Right ventricle myocardium superior (tissue), 1 donor: ENCODE results near the gene BCL2L1. TPM values are rescaled to one million over a fixed set of nuclear protein-coding genes. Genes with fewer than 3 reads are reported as not detected.
A peak's percentile ranks its signal among the peaks of the same experiment; 100 is the strongest.
"Not testable (repeated sequence)": the region's sequence is repeated elsewhere in the genome, so short reads cannot be mapped to it uniquely, and the experiment has no call there.

Source experiments
- ATAC-seq: fragments of 200-7000 bp; cut with Tn5 transposase; one replicate; pipeline ENCODE4 v1.9.1; 2020; ENCODE audit warnings: mild to moderate bottlenecking; ENCODE audit not compliant: poor library complexity
- DNase-seq: peaks from one replicate; pipeline ENCODE4 v3.0.0-alpha.2; 2020
- intact Hi-C: fragments of 100-400 bp; cut with DNase I; formaldehyde crosslinking; loops from one replicate; pipeline ENCODE4 v1.11.2; 2022
- total RNA-seq: library from RNA; stranded (reverse); fragmentation: NEBNext Ultra II Directional; extraction: Animal tissue kit (Norgen Biotek cat#: 25700); gene quantifications from one replicate; pipeline ENCODE4 v1.2.1, GENCODE V29; 2021
- donor health status: DM: no; HTN: yes; CAD: no; lungs with severe emphysema.

The BCL2L1 gene
- total RNA-seq, 1 donor from 2014 or later: 48.7 TPM

DNA sequence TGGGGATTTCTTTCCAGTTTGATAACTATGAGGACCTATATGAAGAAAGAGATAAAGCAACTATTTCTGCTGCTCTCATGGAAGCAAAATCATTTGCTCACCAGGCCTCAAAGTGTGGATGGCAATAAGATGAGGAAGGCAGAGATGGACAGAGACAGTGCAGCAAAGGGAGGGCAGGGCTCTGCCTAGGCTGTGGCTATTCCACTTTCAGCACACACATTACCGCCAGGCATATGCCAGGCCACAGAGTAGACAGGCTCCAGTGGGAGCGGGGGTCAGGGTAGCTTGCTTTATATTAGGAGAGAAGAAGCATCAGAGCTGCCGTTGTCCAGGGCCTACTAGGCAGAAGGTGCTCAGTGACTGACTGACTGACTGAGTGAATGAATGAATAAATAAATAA, 40.9 kb downstream of the BCL2L1 start:
- intact Hi-C loops: no loop called here
- no peak for ATAC-seq
- DNase-seq: no peak

DNA sequence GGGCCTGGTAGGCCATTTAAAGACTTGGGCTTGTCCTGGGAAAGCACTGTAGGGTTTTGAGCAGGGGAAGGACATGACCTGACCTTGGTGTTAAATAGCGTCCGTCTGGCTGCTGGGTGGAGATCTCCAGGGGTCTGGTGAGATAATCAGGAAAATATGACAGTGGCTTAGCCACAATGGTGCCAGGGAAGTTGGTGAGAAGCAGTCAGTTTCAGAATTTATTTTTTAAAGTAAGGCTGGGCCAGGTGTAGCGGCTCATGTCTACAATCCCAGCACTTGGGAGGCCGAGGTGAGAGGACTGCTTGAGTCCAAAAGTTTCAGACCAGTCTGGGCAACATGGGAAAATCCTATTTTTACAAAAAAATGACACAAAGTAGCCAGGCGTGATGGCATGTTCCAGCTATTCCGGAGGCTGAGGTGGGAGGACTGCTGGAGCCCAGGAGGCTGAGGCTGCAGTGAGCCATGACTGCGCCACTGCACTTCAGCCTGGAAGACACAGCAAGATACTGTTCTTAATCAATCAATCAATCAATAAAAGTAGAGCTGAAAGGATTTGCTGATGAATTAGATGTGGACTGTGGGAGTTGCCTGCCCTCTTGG, 41.4 kb downstream of the BCL2L1 start:
- no peak for DNase-seq
- ATAC-seq: no peak
- intact Hi-C loops: no loop called here

DNA sequence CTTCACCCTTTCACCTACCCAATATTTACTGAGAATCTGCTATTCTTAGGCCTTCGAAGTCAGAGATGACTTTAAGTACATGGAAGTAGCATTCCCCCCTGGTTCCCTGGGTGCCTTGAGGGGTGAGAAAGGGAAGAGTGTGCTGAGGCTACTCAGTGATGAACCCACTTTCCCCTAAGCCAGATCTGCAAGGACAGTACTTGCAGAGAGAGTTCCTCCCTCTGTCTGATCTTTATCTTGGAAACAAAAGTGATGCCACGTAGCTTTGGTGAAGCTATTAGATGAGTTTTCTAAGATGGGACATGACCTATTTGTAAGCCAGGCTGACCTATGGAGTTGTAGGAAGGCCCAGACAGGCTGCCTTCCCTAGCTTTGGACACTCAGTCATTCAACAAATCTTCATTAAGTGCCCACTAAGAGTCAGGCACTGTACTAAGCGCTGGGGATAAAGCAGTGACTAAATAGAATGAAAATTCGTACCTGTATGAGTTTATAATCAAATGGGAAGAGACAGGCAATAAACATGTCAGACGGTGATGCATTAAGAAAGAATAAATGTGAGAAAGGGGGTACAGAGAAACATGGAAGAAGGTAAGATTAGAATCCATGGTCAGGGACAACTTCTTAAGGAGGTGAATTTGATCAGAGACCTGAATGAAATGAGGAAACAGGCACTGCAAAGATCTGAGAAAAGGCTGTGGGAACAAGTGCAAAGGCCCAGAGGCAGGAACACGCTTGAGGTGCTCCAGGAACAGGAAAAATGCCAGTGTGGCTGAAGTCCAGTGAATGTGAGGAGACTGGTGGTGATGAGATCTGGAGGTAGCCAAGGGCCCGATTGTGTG, 42.2 kb downstream of the BCL2L1 start:
- intact Hi-C loops: no loop called here
- DNase-seq (no peak), ATAC-seq (no peak)

DNA sequence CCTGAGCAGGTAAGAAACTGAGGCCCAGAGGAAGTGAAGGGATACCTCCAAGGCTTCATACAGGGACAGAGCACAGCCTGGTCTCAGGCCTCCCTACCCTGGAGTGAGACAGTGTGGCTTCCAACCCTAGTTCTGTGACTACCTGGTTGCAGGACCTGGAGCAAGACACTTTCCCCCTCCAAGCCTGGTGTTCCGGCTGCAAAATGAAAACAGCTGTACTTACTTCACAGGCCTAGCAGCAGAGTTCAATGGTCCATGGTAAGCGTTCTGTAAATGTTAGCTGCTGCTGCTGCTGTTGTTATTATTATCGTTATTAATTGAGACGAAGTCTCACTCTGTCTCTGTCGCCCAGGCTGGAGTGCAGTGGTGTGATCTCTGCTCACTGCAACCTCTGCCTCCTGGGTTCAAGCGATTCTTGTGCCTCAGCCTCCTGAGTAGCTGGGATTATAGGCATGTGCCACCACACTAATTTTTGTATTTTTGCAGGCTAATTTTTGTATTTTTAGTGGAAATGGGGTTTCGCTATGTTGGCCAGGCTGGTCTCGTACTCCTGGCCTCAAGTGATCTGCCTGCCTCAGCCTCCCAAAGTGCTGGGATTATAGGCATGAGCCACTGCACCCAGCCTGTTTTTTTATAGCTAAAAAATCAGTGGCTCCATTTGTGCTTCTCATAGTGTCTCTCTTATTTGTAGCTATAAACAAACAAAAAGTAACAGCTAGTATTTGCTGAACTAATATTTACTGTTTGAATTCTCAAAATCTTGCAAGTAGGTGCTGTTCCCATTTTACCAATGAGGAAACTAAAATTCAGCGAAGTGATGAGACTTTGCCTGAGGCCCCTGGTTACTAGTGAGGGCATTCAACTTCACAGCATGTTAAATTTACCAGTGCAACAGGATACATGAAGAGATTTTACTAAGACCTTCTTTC, 43.0 kb downstream of the BCL2L1 start:
- no peak for DNase-seq
- ATAC-seq: no peak
- intact Hi-C loops: no loop called here

DNA sequence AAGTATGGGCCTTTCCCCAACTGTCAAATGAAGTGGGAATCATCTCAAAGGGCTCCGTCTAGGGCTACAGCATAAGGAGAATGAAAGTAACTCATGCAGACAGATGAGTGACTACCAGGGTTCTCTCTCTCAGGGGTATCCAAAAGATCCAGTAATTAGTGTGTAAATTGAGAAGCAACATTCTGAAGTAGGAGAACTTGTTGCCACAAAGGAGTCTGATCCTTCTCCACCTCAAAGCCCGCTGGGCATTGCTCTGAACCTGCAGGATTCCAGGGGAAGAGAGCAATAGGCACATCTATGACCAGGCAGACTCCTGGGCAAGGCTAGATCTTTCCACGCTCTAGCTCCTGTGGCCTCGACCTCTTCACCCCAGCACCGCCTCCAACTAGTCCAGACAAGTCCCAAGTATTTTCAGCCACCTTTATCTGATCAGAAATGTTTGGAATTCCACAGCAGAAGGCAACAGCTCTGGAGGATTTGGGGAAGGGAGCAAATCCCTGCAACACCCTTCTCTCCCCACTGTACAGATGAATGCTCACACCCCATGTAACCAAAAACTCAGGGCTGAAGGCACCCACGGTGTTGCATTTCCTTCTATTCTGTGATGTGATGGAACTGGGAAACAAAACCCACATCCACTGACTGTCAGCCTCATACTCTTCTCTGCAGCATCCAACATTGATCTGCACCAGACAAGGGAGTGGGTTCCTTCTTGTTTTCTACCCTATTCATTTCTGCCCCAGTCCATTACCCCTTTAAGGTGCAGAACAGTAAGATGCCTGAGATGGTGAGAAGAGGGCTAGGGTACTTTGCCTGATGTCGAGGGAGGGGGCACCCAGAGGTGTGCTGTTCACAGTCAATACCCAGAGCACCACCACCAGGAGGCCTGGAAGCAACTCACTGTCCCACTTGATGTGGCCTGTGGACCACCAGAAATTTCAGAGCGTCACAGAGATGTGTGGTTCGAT, 44.0 kb downstream of the BCL2L1 start:
- no peak for ATAC-seq

DNA sequence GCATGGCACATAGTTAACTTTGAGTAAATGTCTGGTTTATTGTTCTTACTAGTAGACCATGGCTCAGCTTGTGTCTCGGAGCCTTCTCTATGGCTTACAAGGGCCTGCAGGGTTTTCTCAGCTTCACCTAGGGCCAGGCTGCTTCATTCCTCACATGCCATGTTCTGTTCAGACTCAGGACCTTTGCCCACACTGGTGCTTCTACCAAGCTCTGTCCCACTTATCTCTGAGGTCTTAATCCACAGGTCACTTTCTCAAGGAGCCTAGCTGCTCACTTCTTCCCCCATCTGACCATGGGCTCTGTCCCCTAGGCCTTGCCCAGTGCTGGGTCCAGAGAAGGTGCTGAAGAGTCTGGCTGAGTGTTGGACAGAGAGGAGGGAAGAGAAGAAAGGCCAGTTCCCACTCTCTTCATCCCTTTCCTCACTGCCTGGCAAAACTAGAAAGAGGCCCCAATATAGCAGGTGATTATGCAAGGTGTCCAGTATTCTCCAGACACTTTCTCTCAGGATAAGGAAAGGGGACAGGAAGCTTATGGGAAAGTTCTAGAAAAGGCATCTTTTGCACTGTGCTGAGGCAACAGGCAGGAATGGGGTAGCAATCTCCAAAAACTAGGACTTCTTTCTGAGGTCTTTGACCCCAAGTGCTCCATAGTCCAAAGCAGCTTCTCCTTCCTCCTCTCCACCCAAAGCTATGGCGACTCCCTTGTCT, 45.0 kb downstream of the BCL2L1 start:
- no peak for DNase-seq
- ATAC-seq: no peak
- intact Hi-C loops: no loop called here

More for the DNA sequence above, 44.0 kb downstream of the BCL2L1 start:
- intact Hi-C loops: no loop called here
- no peak for DNase-seq

DNA sequence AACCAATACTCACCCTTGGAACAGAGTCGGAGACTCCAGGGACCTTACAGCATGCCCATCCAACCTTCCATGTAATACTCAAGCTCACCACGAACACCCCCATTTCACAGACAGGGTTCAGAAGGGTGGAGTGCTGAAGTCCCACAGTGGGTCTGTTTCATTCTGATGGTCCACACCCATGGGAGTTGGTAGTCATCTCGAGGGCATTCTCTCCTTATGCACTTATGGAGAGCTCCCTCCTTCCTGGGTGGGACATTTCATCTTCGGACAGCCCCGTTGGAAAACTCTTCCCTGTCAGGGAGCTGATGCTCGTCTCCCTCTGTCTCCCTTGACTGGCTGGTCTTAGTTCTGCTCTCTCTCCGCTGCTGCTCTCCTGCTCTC, 46.1 kb downstream of the BCL2L1 start:
- DNase-seq (no peak), ATAC-seq (no peak)
- intact Hi-C loops: no loop called here

DNA sequence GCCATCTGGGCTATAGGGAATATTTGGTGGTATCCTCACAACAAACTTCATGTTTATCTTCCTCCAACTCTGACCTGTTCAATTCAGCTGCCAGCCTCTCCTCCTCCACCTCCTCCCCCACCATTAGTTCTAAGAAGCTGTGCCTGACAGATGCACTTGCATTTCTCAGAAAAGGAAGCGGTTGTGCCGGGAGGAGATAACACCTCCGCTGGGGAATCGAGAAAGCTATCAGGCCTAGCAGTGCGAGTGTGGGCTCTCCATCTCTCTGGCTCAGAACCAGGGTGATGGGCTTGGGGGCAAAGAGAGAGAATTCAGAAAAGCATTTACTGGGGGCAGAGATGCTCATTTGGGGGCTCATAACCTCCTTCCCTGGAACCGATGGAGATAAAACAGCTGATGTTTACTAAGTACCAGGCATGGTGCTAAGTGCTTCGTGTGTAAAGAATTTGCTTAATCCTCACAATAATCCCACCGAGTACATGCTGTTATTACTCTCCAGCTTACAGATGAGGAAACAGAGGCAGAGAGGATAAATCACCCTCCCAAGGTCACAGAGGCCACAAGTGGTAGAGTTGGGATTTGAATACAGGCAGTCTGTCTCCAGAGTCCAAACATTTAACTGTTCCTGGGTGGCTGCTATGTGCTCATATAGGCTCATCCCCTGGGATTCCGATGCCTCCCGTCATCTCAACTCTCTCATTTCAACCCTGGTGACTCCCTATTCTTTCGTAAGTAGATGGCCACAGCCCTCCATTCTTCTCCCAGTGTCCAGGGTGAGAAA, 46.6 kb downstream of the BCL2L1 start:
- no peak for DNase-seq
- peak; percentile 32 for ATAC-seq
- intact Hi-C loops: no loop called here

DNA sequence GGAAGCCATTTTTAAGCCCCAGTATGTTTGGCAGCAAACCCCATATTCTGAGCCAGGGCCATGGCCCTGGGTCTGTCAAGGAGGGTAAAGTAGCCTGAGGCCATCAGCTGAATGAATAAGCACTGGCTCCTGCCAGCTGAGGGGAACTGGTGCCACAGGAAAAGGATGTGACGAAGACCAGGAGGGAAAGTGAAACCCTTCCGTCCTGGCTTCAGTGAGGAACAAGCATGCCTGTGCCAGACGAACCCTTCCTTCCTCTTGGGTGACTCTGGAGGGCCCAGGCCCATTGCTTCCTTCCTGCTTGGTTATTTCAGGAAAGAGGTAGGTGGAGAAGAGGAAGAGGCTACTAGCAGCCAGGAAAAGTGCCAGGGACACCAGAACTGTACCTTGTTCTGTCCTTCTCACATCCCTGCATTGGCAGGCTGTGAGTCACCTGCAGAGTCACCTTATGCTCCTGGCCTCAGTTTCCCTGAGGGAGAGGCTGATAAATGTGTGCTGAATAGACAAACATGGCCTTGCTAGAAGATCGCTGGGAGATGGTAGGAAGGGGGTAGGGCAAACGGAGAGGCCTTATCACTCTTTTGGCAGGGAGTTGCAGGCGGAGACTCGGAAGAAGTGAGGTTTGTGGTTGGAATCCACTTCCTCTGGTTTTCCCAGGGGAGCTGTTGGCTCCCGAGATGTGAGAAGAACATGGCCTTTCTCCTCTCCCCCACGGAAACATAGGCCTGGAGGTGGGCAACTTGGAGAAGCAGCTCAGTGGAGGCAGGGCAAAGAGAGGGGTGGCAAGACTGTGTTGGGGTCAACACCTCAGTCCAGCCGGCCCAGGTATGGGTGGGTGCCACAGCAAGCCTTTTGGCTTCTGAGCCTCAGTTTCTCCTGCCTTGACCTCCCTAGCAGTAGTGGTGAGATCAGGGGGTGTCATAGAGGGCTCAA, 47.5 kb downstream of the BCL2L1 start:
- peak; percentile 76 for DNase-seq
- peak; percentile 34 for ATAC-seq
- intact Hi-C loops: no loop called here

DNA sequence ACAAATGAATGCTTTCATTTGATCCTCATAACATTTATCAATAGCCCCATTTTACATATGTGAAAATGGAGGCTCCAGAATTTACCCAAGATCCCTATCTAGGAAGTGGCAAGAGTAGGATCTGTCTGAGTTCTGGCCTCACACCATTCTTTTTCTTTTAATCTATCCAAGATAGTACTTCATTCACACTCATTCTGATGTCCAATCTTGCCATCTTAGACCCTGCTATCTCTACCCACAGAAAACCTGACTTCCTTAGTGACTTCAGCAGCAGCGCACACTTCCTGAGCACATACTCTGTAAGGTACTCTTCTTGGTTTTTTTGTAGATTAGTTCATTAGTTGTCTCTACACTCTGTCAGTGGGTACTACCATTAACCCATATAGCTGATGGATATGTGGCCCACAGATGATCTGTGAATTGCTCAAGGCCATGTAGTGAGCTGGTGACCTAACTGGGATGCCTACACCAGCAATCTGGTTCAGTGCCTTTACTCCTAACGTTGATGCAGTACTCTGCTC, 48.7 kb downstream of the BCL2L1 start:
- DNase-seq (no peak), ATAC-seq (no peak)
- intact Hi-C loops: no loop called here

DNA sequence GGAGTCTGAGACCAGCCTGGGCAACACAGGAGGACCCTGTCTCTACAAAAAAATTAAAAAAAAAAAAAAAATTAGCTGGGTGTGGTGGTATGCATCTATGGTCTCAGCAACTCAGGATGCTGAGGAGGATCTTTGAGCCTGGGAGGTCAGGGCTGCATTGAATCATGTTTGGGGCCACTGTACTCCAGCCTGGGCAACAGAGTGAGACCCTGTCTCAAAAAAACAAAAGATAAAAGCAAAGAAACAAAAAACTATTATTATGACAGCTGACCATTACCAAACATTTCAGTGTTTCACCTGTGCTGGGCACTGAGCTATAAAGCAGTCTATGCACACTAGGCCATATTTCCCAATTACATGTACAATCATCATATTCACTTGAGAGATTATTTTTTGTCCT, 49.2 kb downstream of the BCL2L1 start:
- ATAC-seq (no peak), DNase-seq (no peak)
- intact Hi-C loops: no loop called here

DNA sequence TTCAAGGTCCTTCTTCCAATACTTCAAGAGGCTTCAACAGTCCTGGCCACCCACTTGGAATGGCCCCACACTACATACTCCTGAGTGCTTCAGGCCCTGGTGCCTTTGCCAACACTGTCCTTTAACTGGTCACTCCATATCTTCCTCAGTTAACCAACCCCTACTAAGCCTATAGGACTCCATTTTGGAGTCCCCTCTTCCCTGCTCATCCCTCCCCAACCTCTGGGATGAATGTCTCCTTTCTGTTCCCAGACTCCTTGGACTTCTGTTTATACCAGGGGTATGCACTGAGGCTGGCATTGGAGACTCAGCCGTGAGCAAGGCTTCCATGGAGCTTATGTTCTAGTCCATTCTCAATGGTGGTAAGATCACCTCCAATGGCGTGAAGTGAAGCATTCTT, 51.3 kb downstream of the BCL2L1 start:
- DNase-seq (no peak), ATAC-seq (no peak)
- intact Hi-C loops: no loop called here

DNA sequence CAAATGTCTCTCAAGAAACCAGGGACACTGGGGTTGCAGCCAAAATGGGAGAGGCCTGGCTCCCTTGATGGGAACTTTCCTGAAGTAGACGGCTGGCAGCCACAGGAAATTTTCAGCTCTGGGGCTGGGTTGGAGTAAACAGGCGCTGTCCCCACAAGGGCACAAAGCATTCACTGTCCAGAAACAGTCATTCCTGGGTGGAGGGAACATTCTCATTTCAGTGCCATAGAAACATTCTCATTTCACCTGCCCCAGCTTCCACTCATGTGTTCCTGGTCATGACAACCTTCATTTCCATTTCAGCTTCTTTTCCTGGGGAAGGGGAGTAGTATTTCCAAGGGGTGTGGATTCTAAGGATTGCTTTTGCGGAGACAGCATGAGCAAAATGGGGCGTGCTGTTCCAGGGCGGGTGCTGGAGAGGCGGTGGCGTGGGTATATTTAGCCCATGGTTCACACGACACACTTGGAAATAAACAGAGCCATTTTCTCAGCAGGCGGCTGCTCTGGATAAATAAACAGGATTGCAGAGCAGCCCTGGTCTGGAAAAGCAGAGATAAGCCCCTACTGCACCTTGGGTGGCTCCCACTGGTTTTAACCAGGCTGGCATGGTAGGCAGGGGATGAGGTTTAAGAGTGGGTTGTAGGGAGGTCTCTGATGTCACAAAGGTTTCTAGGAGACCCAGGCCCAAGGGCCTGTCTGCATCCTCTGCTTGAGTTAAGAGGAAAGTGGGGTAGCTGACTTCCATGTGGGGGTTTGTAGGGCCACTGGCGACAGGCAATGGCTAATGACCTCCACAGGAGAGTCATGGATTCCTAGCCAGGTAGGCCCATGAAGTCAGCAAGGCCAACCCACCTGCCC, 52.1 kb downstream of the BCL2L1 start:
- intact Hi-C loops: no loop called here
- ATAC-seq (peak; percentile 72), DNase-seq (peak; percentile 81)

DNA sequence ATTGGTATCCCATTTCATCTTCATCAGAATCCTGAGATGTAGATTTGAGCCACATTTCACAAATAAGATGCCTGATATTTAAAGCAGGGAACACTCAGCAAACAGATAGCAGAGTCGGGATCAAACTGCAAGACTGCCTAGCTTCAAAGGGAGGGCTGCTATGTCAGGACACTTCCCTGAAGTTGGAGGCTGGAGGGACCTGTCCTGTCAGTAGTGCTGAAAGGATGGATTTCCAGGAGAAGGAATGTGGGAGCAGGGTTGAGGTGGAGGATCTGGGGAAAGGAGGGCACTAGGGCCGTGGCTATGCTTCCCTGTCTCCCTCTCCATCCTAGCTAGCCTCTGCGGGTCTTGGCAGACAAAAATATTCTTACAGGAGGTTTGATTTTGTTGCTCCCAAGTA, 52.8 kb downstream of the BCL2L1 start:
- DNase-seq (no peak), ATAC-seq (peak; percentile 8)
- intact Hi-C loops: no loop called here

DNA sequence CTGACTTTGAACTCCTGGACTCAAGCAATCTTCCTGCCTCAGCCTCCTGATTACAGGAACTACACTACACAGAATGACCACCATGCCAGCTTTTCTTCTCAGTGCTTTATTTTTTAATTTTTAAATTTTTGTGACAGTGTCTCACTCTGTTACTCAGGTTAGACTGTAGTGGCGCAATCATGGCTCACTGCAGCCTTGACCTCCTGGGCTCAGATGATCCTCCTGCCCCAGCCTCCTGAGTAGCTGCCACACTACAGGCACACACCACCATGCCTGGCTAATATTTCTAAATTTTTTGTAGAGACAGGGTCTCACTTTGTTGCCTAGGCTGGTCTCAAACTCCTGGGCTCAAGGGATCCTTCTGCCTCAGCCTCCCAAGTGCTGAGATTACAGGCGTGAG, 53.7 kb downstream of the BCL2L1 start:
- DNase-seq, intact Hi-C loops, ATAC-seq: not testable (repeated sequence)
